ENCODE measurements around the gene FGFR3. TPM values are rescaled to one million over a fixed set of nuclear protein-coding genes. Genes with fewer than 3 reads are reported as not detected.

Gene FGFR3
- total RNA-seq, 1 experiment from 2014 or later = 1.9 TPM

DNA sequence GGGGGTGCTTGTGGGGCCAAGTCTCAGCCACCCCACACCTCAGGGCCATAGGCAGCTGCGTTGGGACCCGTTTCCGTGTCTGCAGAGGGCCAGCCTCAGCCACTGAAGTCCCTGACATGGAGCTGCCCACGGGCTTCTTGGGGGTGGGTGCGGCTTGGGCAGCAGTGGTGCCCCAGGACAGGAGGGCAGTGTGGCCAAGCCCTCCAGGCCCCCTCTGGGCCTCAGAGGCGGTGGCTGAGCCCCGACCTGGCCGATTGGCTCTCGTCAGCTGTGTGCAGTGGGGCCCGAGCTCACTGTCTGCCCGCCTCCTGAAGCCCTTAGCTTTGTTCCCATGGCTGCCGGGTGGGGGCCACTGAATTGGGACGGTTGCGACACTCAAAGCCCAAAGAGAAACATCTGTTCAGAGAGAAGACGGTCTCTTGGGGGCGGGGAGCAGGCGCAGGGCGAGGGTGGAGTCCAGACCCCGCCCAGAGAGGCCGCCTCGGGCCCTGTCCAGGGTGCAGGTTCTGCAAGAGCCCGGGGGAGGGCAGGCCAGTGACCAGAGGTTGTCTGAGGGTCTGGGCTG lies 9.1 kb downstream of the FGFR3 start:
- DNase-seq (ENCODE audit: low read depth) = no peak

DNA sequence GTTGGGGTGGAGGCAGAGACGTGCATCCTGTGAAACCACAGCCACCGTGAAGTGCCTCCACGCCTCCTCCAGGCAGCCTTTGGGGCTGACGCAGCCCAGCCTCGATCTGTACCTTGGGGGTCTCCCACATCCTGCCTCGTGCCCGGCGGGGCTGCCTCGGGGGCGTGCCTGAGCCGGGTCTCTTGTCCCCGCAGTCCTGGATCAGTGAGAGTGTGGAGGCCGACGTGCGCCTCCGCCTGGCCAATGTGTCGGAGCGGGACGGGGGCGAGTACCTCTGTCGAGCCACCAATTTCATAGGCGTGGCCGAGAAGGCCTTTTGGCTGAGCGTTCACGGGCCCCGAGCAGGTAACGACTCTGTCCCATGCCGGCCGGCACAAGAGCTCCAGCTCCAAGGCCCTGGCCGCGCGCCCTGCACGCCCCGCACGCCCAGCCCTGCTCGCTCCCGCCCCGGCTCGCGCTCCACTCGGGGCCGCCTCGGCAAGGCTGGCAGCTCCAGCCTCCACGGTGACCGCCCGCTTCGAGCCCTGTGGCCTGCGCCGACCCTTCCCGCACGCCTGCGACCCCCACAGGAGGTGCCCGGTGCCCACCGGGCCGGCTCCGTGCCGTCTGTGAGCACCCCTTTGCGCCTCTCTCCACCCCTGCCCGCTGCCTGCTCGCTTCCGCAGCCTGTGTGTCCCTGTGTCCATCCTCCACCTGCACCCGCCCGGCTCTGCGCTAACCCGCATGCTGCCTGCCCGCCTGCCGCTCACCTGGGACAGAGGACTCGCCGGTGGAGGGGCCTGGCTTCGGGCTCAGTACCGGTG lies 9.8 kb downstream of the FGFR3 start:
- no peak for DNase-seq (ENCODE audit: low read depth)

DNA sequence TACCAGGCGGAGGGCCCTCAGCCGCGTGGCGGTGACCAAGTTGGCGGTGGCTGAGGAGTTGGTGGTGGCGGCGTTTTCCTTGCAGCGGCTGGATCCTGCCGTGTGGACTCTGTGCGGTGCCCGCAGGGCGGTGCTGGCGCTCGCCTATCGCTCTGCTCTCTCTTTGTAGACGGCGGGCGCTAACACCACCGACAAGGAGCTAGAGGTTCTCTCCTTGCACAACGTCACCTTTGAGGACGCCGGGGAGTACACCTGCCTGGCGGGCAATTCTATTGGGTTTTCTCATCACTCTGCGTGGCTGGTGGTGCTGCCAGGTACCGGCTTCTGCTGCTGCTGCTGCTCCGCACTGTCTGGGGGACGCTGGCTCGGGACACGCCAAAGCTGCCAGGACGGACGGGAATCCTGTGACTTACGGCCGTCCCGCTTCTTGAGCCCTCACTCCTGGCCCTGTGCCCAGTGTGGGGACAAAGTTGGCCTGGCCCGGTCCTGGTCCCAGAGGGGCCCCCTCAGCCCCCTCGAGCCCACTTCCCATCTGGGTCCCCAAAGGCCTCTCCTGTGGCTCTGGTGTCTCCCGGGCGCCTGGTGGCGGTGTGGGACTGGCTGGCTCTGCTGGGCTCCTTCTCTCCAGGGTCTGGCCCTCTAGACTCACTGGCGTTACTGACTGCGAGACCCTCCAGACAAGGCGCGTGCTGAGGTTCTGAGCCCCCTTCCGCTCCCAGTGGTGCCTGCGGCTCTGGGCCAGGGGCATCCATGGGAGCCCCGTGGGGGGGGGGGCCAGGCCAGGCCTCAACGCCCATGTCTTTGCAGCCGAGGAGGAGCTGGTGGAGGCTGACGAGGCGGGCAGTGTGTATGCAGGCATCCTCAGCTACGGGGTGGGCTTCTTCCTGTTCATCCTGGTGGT lies 10.7 kb downstream of the FGFR3 start:
- no peak for DNase-seq (ENCODE audit: low read depth)

DNA sequence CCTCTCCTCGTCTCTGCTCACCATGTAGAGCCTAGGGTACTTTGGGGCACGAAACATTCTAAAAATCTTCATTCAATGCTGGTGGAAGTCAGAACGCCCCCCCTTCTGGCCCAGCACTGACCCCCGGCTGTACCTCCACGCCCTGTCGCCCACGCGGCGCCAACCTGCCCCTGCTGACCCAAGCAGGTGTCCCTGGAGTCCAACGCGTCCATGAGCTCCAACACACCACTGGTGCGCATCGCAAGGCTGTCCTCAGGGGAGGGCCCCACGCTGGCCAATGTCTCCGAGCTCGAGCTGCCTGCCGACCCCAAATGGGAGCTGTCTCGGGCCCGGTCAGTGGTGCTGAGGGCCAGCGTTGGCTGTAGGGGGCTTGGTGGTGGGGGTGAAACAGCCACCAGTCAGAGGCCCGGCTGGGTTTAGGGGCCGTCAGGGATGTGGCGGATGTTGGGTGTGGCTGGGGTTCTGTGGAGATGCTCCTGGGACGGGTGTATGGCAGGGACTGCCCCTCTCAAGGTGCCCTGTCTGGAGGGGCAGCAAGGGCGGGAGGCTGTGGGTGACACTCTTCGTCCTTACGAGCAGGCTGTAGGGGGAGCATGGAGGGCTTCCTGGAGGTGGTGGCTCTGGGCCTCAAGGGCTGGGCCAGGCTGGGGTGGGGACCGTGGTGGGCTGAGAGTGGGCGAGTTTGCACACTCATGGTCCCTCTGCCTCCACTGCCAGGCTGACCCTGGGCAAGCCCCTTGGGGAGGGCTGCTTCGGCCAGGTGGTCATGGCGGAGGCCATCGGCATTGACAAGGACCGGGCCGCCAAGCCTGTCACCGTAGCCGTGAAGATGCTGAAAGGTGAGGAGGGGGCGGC lies 11.8 kb downstream of the FGFR3 start:
- DNase-seq (ENCODE audit: low read depth) = no peak

DNA sequence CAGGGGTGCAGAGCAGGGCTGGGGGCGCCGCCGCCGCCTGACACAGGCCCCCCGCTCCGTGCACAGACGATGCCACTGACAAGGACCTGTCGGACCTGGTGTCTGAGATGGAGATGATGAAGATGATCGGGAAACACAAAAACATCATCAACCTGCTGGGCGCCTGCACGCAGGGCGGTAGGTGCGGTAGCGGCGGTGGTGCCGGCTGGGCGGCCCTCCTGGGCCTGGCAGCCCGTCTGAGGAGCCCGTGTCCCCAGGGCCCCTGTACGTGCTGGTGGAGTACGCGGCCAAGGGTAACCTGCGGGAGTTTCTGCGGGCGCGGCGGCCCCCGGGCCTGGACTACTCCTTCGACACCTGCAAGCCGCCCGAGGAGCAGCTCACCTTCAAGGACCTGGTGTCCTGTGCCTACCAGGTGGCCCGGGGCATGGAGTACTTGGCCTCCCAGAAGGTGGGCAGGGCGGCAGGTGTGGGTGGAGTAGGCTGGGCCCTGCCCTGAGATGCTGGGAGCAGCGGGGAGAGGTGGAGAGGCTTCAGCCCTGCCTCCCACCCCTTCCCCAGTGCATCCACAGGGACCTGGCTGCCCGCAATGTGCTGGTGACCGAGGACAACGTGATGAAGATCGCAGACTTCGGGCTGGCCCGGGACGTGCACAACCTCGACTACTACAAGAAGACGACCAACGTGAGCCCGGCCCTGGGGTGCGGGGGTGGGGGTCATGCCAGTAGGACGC lies 12.6 kb downstream of the FGFR3 start:
- DNase-seq (ENCODE audit: low read depth) = no peak

DNA sequence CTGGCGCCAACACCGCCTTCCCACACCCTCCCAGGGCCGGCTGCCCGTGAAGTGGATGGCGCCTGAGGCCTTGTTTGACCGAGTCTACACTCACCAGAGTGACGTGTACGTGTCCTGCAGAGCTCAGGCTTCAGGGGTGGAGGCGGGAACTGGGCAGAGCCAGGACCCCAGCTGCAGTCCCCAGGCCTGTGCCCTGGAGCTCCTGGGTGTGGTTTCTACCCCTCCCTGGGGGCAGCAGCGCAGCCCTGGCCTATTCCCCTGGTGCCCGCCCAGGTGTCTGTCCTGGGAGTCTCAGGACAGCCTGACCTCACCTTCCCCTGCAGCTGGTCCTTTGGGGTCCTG lies 13.1 kb downstream of the FGFR3 start:
- no peak for DNase-seq (ENCODE audit: low read depth)

GRCh38 chr4:1806596-1807331 lies 13.7 kb downstream of the FGFR3 start:
- no peak for DNase-seq (ENCODE audit: low read depth)

DNA sequence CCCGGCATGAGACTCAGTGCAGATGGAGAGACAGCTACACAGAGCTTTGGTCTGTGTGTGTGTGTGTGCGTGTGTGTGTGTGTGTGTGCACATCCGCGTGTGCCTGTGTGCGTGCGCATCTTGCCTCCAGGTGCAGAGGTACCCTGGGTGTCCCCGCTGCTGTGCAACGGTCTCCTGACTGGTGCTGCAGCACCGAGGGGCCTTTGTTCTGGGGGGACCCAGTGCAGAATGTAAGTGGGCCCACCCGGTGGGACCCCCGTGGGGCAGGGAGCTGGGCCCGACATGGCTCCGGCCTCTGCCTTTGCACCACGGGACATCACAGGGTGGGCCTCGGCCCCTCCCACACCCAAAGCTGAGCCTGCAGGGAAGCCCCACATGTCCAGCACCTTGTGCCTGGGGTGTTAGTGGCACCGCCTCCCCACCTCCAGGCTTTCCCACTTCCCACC lies 14.3 kb downstream of the FGFR3 start:
- DNase-seq (ENCODE audit: low read depth) = no peak

DNA sequence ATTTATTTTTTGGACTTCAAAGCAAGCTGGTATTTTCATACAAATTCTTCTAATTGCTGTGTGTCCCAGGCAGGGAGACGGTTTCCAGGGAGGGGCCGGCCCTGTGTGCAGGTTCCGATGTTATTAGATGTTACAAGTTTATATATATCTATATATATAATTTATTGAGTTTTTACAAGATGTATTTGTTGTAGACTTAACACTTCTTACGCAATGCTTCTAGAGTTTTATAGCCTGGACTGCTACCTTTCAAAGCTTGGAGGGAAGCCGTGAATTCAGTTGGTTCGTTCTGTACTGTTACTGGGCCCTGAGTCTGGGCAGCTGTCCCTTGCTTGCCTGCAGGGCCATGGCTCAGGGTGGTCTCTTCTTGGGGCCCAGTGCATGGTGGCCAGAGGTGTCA lies 15.3 kb downstream of the FGFR3 start:
- DNase-seq (ENCODE audit: low read depth) = no peak

DNA sequence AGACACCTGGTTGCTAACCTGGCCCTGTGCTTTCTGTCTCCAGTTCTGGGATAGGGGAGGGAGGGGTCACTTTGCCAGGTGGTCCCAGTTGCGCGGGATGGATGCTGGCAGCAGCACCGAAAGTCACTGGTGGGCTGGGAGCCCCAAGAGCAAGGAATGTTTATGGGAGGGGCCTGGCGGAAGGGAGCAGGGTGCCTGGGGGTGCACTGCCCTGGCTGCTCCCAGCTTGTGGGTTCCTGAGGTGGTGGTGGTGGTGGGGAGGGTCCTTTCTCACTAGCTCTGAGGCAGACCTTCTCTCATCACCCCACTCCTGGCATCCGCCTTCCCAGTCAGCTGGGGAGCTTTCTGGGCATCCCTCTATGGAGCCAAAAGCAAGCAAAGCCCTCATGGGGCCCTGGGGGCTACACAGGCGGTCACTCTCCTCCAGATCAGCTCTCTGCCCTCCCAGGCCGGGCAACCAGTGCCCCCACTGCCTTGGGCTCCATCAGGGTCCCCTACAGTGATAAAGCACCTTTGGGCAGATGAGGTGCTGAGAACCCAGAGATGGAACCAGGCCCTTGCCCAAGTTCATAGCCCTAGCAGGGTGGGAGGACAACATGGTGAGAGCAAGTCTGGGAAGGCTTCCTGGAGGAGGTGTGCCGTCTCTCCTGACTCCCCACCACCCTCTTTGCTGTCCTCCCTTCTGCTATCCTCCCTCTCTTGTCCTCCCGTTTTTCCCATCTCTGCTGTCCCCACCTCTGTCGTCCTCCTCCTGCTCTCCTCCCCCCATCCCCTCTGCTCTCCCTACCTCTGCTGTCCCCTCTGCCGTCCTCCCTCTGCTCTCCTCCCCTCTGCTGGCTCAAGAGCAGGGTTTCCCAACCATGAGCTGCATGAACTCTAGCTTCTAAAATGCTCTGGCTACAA lies 16.0 kb downstream of the FGFR3 start:
- DNase-seq (ENCODE audit: low read depth) = no peak

DNA sequence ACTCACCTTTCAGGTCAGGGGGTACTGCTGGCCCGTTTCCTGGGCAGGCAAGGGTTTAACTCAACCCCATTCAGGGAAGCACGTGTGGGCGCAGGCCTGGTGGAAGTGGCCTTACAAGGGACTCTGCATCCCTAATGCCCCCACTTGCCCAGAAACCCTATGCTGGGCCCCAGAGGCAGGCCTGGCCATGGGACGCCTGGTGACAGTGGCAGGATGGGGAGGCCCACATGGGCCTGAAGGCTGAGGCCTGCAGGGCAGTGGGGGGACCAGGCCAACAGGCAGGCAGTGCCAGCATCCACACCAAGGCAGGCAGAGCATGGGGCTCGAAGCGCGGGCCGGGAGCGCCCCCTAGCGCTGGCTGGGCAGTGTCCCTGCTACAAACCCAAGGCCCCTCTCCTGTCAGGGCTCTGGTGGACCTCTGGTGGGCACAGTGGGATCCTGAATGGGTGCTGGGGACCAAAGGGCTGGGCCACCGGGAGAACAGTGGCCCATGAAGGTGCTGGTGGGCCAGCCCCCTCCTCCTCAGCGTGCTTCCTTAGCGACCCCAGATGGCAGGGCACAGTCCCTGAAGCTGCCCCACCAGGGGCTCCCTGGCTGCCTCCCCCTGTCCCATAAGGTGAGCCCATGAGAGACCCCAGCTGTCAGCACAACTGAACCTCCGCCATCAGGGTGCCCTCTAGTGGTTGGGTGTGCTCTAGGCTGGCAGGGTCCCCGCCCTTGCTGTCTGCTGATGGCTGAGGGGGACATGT lies 16.8 kb downstream of the FGFR3 start:
- peak; percentile 63 for DNase-seq (ENCODE audit: low read depth)

DNA sequence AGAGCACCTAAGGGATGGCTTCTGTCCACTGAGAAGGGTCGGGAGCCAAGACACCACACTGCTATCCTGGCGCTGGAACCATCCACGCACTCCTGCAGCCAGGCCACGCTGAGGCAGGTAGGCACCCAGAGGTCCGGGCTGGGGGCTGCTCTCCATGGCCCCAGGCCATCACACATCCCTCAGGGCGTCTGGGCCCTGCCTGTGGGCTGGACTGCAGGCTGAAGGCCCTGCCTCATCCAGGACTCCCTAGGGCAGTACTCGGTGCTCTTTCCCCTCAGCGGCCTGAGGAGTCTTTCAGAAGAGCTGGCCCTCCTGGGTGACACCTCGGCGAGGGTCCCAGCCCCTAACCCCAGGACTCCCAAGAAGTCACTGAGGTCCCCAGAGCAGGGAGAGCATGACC lies 17.7 kb downstream of the FGFR3 start:
- no peak for DNase-seq (ENCODE audit: low read depth)

- DNase-seq (ENCODE audit: low read depth) = no peak
Observed at GRCh38 chr4:1812720-1813119, 19.6 kb downstream of the FGFR3 start.

- no peak for DNase-seq (ENCODE audit: low read depth)
Observed at GRCh38 chr4:1813231-1813630, 20.1 kb downstream of the FGFR3 start.

DNA sequence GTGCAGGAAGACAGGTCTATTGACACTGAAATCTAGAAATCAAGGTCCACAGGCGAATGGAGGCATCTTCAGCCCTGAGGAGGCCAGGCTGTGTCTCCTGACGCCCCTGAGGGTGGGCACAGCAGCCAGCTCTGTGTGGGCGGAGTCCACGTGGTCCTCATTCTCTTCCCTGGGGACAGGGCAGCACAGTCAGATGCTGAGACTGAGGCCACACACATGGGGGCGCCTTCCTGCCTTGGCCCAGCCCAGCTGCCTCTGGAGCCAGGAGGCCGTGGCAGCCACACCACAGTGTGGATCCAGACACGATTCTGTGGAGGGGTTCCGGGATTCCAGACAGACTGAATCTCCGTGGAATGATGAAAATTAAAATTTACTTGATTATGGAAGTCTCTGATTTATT lies 20.8 kb downstream of the FGFR3 start:
- no peak for DNase-seq (ENCODE audit: low read depth)

DNA sequence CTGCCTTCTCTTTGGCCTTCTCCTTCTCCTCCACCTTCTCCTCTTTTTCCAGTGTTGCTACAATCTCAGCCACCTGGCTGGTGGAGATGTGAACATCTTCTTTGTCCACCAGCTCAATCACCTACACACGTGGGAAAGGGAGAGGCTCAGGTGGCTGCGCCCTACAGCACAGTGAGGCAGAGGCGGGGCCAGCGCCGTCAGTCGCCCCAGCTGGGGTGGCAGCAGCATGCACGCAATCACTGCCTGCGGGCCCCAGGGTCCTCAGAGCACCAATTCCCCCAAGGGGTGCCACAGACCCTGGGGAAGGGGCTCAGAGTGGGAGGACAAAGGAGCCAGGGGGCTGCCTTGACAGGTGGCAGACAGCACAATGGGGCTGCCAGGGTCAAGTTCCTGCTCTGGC lies 21.4 kb downstream of the FGFR3 start:
- no peak for DNase-seq (ENCODE audit: low read depth)

DNA sequence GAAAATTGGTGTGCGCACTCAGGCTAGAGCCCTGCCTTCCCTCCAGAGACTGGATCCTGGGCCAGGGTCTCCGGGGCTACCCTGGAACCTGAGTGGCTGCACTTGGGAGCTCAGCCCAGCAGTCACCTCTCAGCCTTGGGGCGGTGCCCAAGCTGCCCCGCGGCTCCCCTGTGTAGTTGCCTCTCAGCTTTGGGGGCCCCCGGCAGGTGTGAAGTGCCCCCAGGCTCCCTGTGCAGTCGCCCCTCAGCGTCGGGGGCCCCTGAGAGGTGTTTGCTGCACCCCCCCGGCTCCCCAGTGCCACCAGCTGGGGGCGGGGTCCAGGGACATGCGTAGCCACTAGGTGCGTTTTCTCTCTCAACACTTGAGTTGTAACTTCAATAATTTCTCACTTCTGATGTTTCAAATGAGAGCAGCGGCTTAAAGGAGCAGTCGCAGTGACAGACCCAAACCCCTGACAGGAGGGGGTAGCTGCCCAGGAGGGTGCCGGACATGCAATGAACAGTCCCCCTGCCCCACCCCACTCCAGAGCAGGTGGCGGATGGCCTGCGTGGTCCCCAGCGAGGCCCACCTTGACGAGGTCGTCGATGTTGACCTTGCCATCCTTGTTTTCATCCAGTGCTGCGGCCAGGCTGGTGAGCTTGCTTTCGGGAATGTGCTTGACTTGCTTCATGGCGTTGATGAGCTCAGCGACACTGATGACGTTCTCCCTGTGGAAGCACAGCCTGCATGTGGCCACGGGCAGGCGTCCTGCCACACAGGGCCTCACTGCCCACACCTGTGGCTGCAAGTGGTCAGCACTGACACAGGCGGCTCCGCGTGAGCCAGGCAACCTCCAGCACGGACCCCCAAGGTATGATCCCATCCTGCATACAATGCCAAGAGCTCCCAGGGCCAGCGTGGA lies 22.3 kb downstream of the FGFR3 start:
- DNase-seq (ENCODE audit: low read depth) = no peak
